AG09309 (cell line): ENCODE results near the gene DDX19B.
"Not testable (repeated sequence)": the region's sequence is repeated elsewhere in the genome, so short reads cannot be mapped to it uniquely, and the experiment has no call there.

Experiments
- DNase-seq: peaks from one replicate; pipeline ENCODE4 v3.0.0-alpha.2; 2010; ENCODE audit warnings: low read depth
- H3K4me3 ChIP-seq: 2 replicates; pipeline ENCODE4 v1.5.1; 2011; ENCODE audit warnings: mild to moderate bottlenecking, low read depth, low read length, moderate library complexity; ENCODE audit not compliant: control insufficient read depth
- TF ChIP-seq, protein P1 (sequence below): IDR thresholded peaks from 2 replicates; pipeline ENCODE4 v1.5.1; 2011; ENCODE audit warnings: mild to moderate bottlenecking, low read depth, low read length, inconsistent platforms; ENCODE audit not compliant: insufficient read depth, control insufficient read depth; ENCODE audit errors: missing control alignments

The DDX19B gene

DNA sequence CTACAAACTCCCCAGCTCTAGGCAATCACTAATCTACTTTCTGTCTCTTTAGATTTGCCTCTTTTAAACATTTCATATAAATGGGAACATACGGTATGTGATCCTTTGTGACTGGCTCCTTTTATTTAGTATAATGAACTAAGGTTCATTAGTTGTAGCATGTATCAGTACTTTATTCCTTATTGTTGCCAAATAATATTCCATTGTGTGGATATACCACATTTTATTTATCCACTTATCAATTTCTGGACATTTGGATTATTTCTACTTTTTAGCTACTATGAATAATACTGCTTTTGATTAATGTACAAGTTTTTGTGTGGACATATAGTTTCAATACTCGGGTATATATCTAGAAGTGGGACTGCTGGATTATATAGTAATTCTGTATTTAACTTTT is 7.9 kb downstream of the DDX19B start:
- TF ChIP-seq, protein P1, sequence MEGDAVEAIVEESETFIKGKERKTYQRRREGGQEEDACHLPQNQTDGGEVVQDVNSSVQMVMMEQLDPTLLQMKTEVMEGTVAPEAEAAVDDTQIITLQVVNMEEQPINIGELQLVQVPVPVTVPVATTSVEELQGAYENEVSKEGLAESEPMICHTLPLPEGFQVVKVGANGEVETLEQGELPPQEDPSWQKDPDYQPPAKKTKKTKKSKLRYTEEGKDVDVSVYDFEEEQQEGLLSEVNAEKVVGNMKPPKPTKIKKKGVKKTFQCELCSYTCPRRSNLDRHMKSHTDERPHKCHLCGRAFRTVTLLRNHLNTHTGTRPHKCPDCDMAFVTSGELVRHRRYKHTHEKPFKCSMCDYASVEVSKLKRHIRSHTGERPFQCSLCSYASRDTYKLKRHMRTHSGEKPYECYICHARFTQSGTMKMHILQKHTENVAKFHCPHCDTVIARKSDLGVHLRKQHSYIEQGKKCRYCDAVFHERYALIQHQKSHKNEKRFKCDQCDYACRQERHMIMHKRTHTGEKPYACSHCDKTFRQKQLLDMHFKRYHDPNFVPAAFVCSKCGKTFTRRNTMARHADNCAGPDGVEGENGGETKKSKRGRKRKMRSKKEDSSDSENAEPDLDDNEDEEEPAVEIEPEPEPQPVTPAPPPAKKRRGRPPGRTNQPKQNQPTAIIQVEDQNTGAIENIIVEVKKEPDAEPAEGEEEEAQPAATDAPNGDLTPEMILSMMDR, result no peak
- no peak for DNase-seq

DNA sequence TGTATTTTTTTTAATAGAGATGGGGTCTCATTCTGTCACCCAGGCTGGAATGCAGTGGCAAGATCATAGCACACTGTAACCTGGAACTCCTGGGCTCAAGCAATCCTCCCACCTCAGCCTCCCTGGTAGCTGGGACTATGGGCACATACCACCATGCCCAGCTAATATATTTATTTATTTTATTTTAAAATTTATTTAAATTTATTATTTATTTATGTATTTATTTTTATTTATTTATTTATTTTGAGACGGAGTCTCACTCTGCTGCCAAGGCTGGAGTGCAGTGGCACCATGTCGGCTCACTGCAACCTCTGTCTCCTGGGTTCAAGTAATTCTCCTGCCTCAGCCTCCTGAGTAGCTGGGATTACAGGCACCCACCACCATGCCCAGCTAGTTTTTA is 8.7 kb downstream of the DDX19B start:
- not testable (repeated sequence) for H3K4me3 ChIP-seq, DNase-seq

More for the DNA sequence above, 7.9 kb downstream of the DDX19B start:
- H3K4me3 ChIP-seq, result no peak overlapping the region

DNA sequence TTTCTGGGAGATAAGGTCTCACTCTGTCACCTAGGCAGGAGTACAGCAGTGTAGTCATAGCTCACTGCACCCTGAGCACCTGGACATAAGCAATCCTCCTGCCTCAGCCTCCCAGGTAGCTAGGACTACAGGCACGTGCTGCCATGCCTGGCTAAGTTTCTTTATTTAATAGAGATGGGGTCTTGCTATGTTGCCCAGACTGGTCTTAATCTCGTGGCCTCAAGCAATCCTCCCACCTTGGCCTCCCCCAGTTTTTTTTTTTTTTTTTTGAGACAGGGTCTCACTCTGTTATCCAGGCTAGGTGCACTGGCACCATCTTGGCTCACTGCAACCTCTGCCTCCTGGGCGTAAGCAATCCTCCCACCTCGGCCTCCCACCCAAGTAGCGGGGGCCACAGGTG is 21.1 kb downstream of the DDX19B start:
- no peak for DNase-seq
- TF ChIP-seq, protein P1, result no peak
- H3K4me3 ChIP-seq, result no peak overlapping the region

DNA sequence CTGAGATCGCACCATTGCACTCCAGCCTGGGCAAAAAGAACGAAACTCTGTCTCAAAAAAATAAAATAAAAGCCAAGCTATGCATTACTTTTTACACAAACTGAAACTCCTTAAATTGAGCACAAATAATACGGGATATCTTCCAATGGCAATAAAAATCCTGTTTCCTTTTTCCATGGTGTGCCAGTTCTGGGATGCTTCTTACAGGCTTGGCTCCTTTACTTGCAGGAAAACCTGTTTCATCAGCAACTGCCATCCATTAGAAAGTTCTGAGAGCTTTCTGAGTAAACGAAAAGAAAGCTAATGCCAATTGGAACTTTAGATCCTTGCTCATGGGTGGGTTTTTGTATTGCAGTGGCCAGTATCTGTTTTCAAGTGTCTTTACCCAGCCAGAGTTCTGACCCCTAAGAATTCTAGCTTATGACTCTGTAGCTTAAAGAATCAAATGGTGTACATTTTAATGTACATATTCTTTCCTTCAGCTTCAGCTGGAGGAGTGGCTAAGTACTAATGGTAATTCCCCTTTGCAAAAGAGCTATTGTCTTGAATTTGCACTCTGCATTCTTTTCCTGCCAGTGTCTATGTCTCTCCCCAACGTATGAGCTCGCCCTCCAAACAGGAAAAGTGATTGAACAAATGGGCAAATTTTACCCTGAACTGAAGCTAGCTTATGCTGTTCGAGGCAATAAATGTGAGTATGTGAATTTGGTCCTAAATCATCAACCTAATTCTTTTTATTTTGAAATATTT is 26.2 kb downstream of the DDX19B start:
- TF ChIP-seq, protein P1, result no peak
- no peak overlapping the region for H3K4me3 ChIP-seq
- DNase-seq, result no peak

DNA sequence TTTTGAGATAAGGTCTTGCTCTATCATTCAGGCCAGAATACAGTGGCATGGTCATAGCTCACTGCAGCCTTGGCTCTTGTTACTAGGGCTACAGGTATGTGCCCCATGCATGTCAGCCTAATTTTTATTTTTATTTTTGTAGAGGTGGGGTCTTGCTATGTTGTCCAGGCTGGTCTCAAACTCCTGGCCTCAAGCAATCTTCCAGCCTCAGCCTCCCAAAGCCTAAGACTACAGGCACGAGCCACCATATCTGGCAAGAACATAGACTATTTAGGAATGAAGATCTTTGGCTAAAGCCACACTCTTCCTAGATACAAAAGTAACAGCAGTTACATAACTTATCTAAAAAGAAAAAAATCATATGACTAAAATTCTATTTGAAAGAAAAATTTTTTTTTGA is 32.1 kb downstream of the DDX19B start:
- H3K4me3 ChIP-seq, result no peak overlapping the region
- DNase-seq, result no peak
- TF ChIP-seq, protein P1, result no peak

DNA sequence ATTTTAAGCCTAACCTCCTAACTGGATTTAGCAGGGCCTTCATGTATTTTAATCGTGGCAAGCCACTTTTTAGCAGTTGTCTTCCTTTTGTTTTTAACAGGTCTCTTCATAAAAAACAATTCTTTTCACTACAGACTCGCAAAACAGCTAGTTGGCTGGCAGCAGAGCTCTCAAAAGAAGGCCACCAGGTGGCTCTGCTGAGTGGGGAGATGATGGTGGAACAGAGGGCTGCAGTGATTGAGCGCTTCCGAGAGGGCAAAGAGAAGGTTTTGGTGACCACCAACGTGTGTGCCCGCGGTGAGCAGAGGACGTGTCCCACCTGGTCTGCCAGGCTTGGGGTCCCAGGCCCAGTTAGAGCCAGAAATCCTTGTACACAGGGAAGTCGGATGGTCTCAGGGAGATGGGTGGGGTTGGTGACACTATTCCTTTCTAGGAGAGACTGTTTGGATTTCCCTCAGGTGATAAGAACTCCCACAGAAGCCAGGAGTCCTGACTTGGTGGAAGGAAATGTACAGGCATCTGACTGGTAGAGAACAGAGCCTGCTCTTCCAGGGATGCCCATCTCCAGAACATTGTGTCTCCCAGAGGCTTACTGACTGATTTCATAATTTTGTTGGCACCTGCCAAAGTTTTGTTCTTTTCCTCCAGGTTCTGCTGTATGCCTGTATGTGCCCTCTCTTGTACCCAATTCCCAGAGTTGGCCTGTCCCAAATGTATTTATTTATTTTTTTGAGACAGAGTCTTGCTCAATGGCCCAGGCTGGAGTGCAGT is 32.8 kb downstream of the DDX19B start:
- H3K4me3 ChIP-seq, result no peak overlapping the region
- no peak for DNase-seq
- TF ChIP-seq, protein P1, result peak; percentile 54

DNA sequence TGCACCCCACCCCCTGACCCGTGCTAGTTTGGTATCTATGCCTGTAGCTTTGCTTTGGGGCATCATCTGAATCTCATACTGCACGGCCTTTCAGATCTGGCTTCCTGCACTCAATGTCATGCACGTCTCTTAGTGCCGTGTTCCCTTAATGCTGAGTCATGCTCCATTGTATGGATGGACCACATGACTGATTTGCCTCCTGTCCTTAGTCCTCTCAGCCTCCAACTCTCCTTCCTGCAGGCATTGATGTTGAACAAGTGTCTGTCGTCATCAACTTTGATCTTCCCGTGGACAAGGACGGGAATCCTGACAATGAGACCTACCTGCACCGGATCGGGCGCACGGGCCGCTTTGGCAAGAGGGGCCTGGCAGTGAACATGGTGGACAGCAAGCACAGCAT is 33.7 kb downstream of the DDX19B start:
- H3K4me3 ChIP-seq, DNase-seq: not testable (repeated sequence)
